ENCODE measurements around the gene AGAP2. TPM values are rescaled to one million over a fixed set of nuclear protein-coding genes. Genes with fewer than 3 reads are reported as not detected.

AGAP2 gene
- total and polyA plus RNA-seq, 2 of the 13 experiments (the other 11 are each of a cell fraction or from before 2014, with no cell fraction given): 0.38 to 0.45 TPM

GRCh38 chr12:57726884-57727757, 11.4 kb downstream of the AGAP2 start:
- in situ Hi-C loops (cut with HindIII; ENCODE audit: extremely low pct_ligation_motif_present, low pct_unique_long_range_greater_than_20kb): no loop called here
- H3K27ac ChIP-seq (ENCODE audit: extremely low read length, insufficient read depth, low read length): no peak overlapping the region
- FAIRE-seq (no peak), ATAC-seq (no peak), DNase-seq (ENCODE audit: low spot score) (no peak)
- H3K27me3 ChIP-seq (ENCODE audit: control insufficient read depth in 1 of 2, insufficient read depth in 2 of 2, low read length in 2 of 2): peaks cover 2 to 26% of the 10 kb centered on the region in 2 experiments; a peak in 4 of 5 replicates
- no TSS peak for BruUV-seq (replicated peaks)
- no peaks in the 10 kb centered on the region for H3K9me3 ChIP-seq (ENCODE audit: low read length)
- H3K36me3 ChIP-seq (replicated peaks in 1 of 2; ENCODE audit: control insufficient read depth in 1 of 2, insufficient read depth in 2 of 2, low read length in 2 of 2): no peaks in the 10 kb centered on the region
- H3K4me2 ChIP-seq (ENCODE audit: low read depth, low read length): peak overlapping the region; percentile 98
- H2AFZ ChIP-seq (ENCODE audit: low read length): no peak overlapping the region
- H3K4me1 ChIP-seq (ENCODE audit: insufficient read depth, low read length): 0 out of 2 replicates have a peak, but pooled peaks cover 4% of the 10 kb centered on the region
- CTCF ChIA-PET (ENCODE audit: low intra/inter-chr PET ratio, low total read pairs): interaction anchor here (1.7 kb wide), 1 partner anchor 8 kb away, joined by 6 read pairs; no protein-coding TSS in a partner anchor
- H3K9ac ChIP-seq (ENCODE audit: insufficient read depth, low read depth, low read length): peak overlapping the region; percentile 52; the same call in 1 of the 2 replicates
- intact Hi-C loops (cut with micrococcal nuclease; ENCODE audit: unreplicated experiment): no loop called here
- POLR2A ChIA-PET: interaction anchor here (0.5 to 2.1 kb wide), 4 partner anchors 18 to 216 kb away, joined by 3 to 23 read pairs (median 4); partner anchors contain the start of genes CTDSP2, EEF1AKMT3, METTL1 and TSPAN31
- no peaks in the 10 kb centered on the region for H3K79me2 ChIP-seq (ENCODE audit: insufficient read depth, low read length)
- H3K4me3 ChIP-seq (replicated peaks in 1 of 3; ENCODE audit: insufficient read depth in 1 of 3, low read depth in 2 of 3, low read length in 3 of 3): peak overlapping the region; percentile 81 to 91 (median 89); a peak in 4 of 6 replicates
- 82% methylated on average over 49 of the region's 76 CpGs for WGBS (ENCODE audit: low lambda C conversion rate)
- no peaks in the 10 kb centered on the region for H4K20me1 ChIP-seq (ENCODE audit: insufficient read depth, low read length)
- TF ChIP-seq TIGD3 (CRISPR knock-in tag; IDR thresholded peaks at IDR 0.05; ENCODE audit: borderline replicate concordance) (no peak), ZNF749 (CRISPR knock-in tag; IDR thresholded peaks at IDR 0.05; ENCODE audit: borderline replicate concordance) (no peak), ZNF432 (CRISPR knock-in tag; IDR thresholded peaks at IDR 0.05; ENCODE audit: borderline replicate concordance) (no peak), ATF1 (CRISPR knock-in tag; IDR thresholded peaks at IDR 0.05) (no peak), SMC3 (IDR thresholded peaks at IDR 0.05; ENCODE audit: low read length) (no peak), ZIK1 (CRISPR knock-in tag; IDR thresholded peaks at IDR 0.05; ENCODE audit: borderline replicate concordance, low read depth) (no peak), SRSF4 (IDR thresholded peaks at IDR 0.05; ENCODE audit: low read depth, low read length, poor library complexity, severe bottlenecking) (no peak), ETV5 (CRISPR knock-in tag; IDR thresholded peaks at IDR 0.05; ENCODE audit: borderline replicate concordance) (0 out of 2 replicates have a peak, but pooled peaks have one; percentile 2), CSRNP1 (CRISPR knock-in tag; IDR thresholded peaks at IDR 0.05) (no peak), POGZ (CRISPR knock-in tag; IDR thresholded peaks at IDR 0.05) (no peak), MLXIP (CRISPR knock-in tag; IDR thresholded peaks at IDR 0.05; ENCODE audit: borderline replicate concordance) (no peak), KDM5A (IDR thresholded peaks at IDR 0.05; ENCODE audit: borderline replicate concordance, low read length) (no peak), TEAD2 (CRISPR knock-in tag; IDR thresholded peaks at IDR 0.05) (no peak), ZNF570 (CRISPR knock-in tag; IDR thresholded peaks at IDR 0.05; ENCODE audit: borderline replicate concordance) (no peak), ZBTB34 (CRISPR knock-in tag; IDR thresholded peaks at IDR 0.05) (no peak)
